ENCODE results near the gene CCDC15.

Gene CCDC15

GRCh38 chr11:125078516-125079140, 124.6 kb downstream of the CCDC15 start:
- Histone ChIP-seq H3K27me3 (ENCODE audit: control insufficient read depth in 5 of 5, insufficient read depth in 4 of 5, low read length in 5 of 5) (peaks cover 3 to 12% (median 5%) of the 10 kb centered on the region in 5 donors), H3K9ac (ENCODE audit: low read length in 5 of 5) (no peak overlapping the region), H3K4me1 (ENCODE audit: control insufficient read depth in 5 of 5, insufficient read depth in 5 of 5, low read length in 5 of 5) (peaks cover 0 to 19% (median 0%) of the 10 kb centered on the region in 5 donors), H3K27ac (ENCODE audit: low read depth, low read length) (no peak overlapping the region), H3K36me3 (ENCODE audit: control insufficient read depth in 5 of 5, insufficient read depth in 5 of 5, low read length in 5 of 5) (peaks cover 0 to 21% (median 5%) of the 10 kb centered on the region in 5 donors), H3K9me3 (ENCODE audit: control insufficient read depth in 5 of 5, low read length in 5 of 5) (no peaks in the 10 kb centered on the region), H3K4me3 (ENCODE audit: low read depth in 1 of 5, low read length in 5 of 5) (no peak overlapping the region)

GRCh38 chr11:125079151-125079877, 125.3 kb downstream of the CCDC15 start:
- Histone ChIP-seq H3K9me3 (ENCODE audit: control insufficient read depth in 5 of 5, low read length in 5 of 5) (no peaks in the 10 kb centered on the region), H3K36me3 (ENCODE audit: control insufficient read depth in 5 of 5, insufficient read depth in 5 of 5, low read length in 5 of 5) (peaks cover 0 to 27% (median 6%) of the 10 kb centered on the region in 5 donors), H3K4me3 (ENCODE audit: low read depth in 1 of 5, low read length in 5 of 5) (no peak overlapping the region), H3K27me3 (ENCODE audit: control insufficient read depth in 5 of 5, insufficient read depth in 4 of 5, low read length in 5 of 5) (peaks cover 4 to 12% (median 7%) of the 10 kb centered on the region in 5 donors), H3K27ac (ENCODE audit: low read depth, low read length) (no peak overlapping the region), H3K9ac (ENCODE audit: low read length in 5 of 5) (no peak overlapping the region), H3K4me1 (ENCODE audit: control insufficient read depth in 5 of 5, insufficient read depth in 5 of 5, low read length in 5 of 5) (peaks cover 0 to 18% (median 0%) of the 10 kb centered on the region in 5 donors)

GRCh38 chr11:125079878-125080530, 126.0 kb downstream of the CCDC15 start:
- Histone ChIP-seq H3K36me3 (ENCODE audit: control insufficient read depth in 5 of 5, insufficient read depth in 5 of 5, low read length in 5 of 5) (peaks cover 0 to 34% (median 6%) of the 10 kb centered on the region in 5 donors), H3K27me3 (ENCODE audit: control insufficient read depth in 5 of 5, insufficient read depth in 4 of 5, low read length in 5 of 5) (peaks cover 5 to 12% (median 7%) of the 10 kb centered on the region in 5 donors)

GRCh38 chr11:125080531-125080911, 126.5 kb downstream of the CCDC15 start:
- H3K9ac ChIP-seq (ENCODE audit: low read length in 5 of 5), result no peak overlapping the region
- H3K27ac ChIP-seq (ENCODE audit: low read depth, low read length), result no peak overlapping the region
- peaks cover 0 to 39% (median 6%) of the 10 kb centered on the region in 5 donors for H3K36me3 ChIP-seq (ENCODE audit: control insufficient read depth in 5 of 5, insufficient read depth in 5 of 5, low read length in 5 of 5)
- no peak overlapping the region for H3K4me3 ChIP-seq (ENCODE audit: low read depth in 1 of 5, low read length in 5 of 5)
- peaks cover 5 to 12% (median 7%) of the 10 kb centered on the region in 5 donors for H3K27me3 ChIP-seq (ENCODE audit: control insufficient read depth in 5 of 5, insufficient read depth in 4 of 5, low read length in 5 of 5)
- no peaks in the 10 kb centered on the region for H3K9me3 ChIP-seq (ENCODE audit: control insufficient read depth in 5 of 5, low read length in 5 of 5)
- peaks cover 0 to 8% (median 0%) of the 10 kb centered on the region in 5 donors for H3K4me1 ChIP-seq (ENCODE audit: control insufficient read depth in 5 of 5, insufficient read depth in 5 of 5, low read length in 5 of 5)

More at GRCh38 chr11:125079878-125080530, 126.0 kb downstream of the CCDC15 start:
- Histone ChIP-seq H3K4me3 (ENCODE audit: low read depth in 1 of 5, low read length in 5 of 5) (no peak overlapping the region), H3K27ac (ENCODE audit: low read depth, low read length) (no peak overlapping the region), H3K4me1 (ENCODE audit: control insufficient read depth in 5 of 5, insufficient read depth in 5 of 5, low read length in 5 of 5) (peaks cover 0 to 13% (median 0%) of the 10 kb centered on the region in 5 donors), H3K9ac (ENCODE audit: low read length in 5 of 5) (no peak overlapping the region), H3K9me3 (ENCODE audit: control insufficient read depth in 5 of 5, low read length in 5 of 5) (no peaks in the 10 kb centered on the region)

DNA sequence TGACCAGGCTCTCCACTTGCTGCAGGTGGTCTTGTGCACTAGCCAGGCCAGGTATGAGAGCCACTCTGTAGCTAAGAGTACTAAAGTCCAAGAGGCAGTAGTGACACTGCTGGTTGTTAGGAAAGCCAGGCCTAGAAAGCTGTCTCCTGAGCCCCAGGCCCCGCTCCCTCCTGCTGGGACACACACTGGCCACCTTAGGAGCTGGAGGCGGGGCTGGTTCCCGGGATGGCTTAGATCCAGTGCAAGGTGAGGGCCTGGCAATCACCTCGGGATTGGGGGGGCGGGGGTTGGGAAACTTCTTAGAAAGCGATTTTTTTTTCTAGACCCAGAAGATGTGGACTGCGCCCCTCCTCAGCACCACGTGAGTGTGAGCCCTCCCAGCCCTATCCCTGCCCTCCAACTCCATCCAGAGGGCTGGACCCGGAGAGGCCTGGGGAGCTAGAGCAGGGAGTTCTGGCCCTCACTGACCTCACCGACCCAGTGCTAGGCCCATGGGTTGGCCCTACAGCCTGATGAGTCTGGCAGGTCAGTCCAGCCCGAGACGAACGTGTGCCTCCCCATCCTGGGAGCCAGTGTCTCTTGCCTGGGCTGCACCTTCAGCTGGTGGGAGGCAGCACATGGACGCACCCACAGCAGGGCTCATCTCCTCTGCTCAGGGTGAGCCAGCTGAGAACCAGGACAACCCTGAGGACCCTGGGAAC, 127.2 kb downstream of the CCDC15 start:
- H3K36me3 ChIP-seq (ENCODE audit: control insufficient read depth in 5 of 5, insufficient read depth in 5 of 5, low read length in 5 of 5), result peaks cover 0 to 40% (median 6%) of the 10 kb centered on the region in 5 donors
- no peak overlapping the region for H3K4me3 ChIP-seq (ENCODE audit: low read depth in 1 of 5, low read length in 5 of 5)
- peaks cover 5 to 12% (median 7%) of the 10 kb centered on the region in 5 donors for H3K27me3 ChIP-seq (ENCODE audit: control insufficient read depth in 5 of 5, insufficient read depth in 4 of 5, low read length in 5 of 5)
- peaks cover 0 to 8% (median 0%) of the 10 kb centered on the region in 5 donors for H3K4me1 ChIP-seq (ENCODE audit: control insufficient read depth in 5 of 5, insufficient read depth in 5 of 5, low read length in 5 of 5)
- H3K9me3 ChIP-seq (ENCODE audit: control insufficient read depth in 5 of 5, low read length in 5 of 5), result no peaks in the 10 kb centered on the region
- no peak overlapping the region for H3K27ac ChIP-seq (ENCODE audit: low read depth, low read length)
- H3K9ac ChIP-seq (ENCODE audit: low read length in 5 of 5), result no peak overlapping the region

DNA sequence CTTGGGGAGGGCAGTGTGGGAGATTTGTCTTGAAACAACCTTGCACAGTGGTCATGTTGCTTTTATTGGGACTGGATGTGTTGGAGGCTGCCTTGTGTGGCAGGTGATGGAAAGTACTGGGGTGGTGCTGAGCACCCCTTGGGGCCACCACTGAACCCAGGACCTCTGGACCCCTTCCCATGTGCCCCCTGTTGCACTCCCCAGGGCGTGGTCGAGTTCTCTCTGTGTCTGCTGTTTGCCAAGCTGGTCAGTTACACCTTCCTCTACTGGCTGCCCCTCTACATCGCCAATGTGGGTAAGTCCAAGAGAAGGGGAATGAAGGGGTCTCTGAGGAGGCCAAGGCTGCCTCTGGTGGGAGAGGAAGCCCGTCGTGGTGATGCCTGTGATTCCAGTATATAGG, 128.0 kb downstream of the CCDC15 start:
- Histone ChIP-seq H3K27ac (ENCODE audit: low read depth, low read length) (no peak overlapping the region), H3K9me3 (ENCODE audit: control insufficient read depth in 5 of 5, low read length in 5 of 5) (no peaks in the 10 kb centered on the region), H3K27me3 (ENCODE audit: control insufficient read depth in 5 of 5, insufficient read depth in 4 of 5, low read length in 5 of 5) (peaks cover 1 to 9% (median 6%) of the 10 kb centered on the region in 5 donors), H3K4me3 (ENCODE audit: low read depth in 1 of 5, low read length in 5 of 5) (no peak overlapping the region), H3K36me3 (ENCODE audit: control insufficient read depth in 5 of 5, insufficient read depth in 5 of 5, low read length in 5 of 5) (peaks cover 0 to 40% (median 6%) of the 10 kb centered on the region in 5 donors), H3K4me1 (ENCODE audit: control insufficient read depth in 5 of 5, insufficient read depth in 5 of 5, low read length in 5 of 5) (peaks cover 0 to 8% (median 0%) of the 10 kb centered on the region in 5 donors), H3K9ac (ENCODE audit: low read length in 5 of 5) (no peak overlapping the region)

- Histone ChIP-seq H3K9ac (ENCODE audit: low read length in 5 of 5) (no peak overlapping the region), H3K27me3 (ENCODE audit: control insufficient read depth in 5 of 5, insufficient read depth in 4 of 5, low read length in 5 of 5) (peaks cover 0 to 9% (median 6%) of the 10 kb centered on the region in 5 donors), H3K27ac (ENCODE audit: low read depth, low read length) (no peak overlapping the region), H3K4me3 (ENCODE audit: low read depth in 1 of 5, low read length in 5 of 5) (no peak overlapping the region), H3K4me1 (ENCODE audit: control insufficient read depth in 5 of 5, insufficient read depth in 5 of 5, low read length in 5 of 5) (peaks cover 0 to 8% (median 0%) of the 10 kb centered on the region in 5 donors), H3K9me3 (ENCODE audit: control insufficient read depth in 5 of 5, low read length in 5 of 5) (no peaks in the 10 kb centered on the region), H3K36me3 (ENCODE audit: control insufficient read depth in 5 of 5, insufficient read depth in 5 of 5, low read length in 5 of 5) (peaks cover 0 to 40% (median 6%) of the 10 kb centered on the region in 5 donors)
Observed at GRCh38 chr11:125082611-125083311, 128.8 kb downstream of the CCDC15 start.

DNA sequence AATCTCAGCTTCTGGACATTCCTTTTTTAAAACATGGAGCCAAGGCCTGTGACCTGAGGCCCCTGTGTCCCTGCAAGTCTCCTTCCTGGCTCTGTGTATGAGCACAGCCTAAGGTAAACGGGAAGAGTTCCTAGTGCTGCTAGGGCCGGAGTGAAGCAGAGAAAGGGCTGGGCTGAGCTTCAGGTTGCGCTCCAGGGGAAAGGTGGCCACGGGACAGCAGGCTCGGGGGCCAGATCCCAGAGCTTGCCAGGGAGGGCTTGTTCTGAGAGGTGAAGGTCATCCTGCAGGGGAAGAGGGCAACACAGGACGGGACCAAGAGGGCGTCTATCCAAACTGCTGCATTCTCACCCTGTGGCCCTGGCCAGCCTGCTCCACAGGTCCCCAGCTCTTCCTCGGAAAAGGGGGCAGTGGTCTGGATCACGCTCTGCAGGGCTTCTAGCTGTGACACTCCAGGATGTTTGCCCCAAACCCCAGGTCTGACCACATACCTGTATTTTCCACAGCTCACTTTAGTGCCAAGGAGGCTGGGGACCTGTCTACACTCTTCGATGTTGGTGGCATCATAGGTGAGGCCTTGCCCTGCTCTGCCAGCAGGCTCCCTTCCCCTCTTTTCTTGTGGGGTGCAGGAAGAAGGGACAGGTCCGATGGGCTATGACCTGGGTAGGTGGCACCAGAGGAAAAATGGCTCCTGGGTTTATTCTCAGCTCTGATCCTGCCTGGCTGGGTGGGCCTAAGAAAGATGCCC, 129.5 kb downstream of the CCDC15 start:
- Histone ChIP-seq H3K9me3 (ENCODE audit: control insufficient read depth in 5 of 5, low read length in 5 of 5) (no peaks in the 10 kb centered on the region), H3K27ac (ENCODE audit: low read depth, low read length) (no peak overlapping the region), H3K4me1 (ENCODE audit: control insufficient read depth in 5 of 5, insufficient read depth in 5 of 5, low read length in 5 of 5) (peaks cover 0 to 8% (median 0%) of the 10 kb centered on the region in 5 donors), H3K27me3 (ENCODE audit: control insufficient read depth in 5 of 5, insufficient read depth in 4 of 5, low read length in 5 of 5) (peaks cover 0 to 9% (median 6%) of the 10 kb centered on the region in 5 donors), H3K4me3 (ENCODE audit: low read depth in 1 of 5, low read length in 5 of 5) (no peak overlapping the region), H3K9ac (ENCODE audit: low read length in 5 of 5) (no peak overlapping the region), H3K36me3 (ENCODE audit: control insufficient read depth in 5 of 5, insufficient read depth in 5 of 5, low read length in 5 of 5) (peaks cover 0 to 40% (median 6%) of the 10 kb centered on the region in 5 donors)

- Histone ChIP-seq H3K9me3 (ENCODE audit: control insufficient read depth in 5 of 5, low read length in 5 of 5) (no peaks in the 10 kb centered on the region), H3K36me3 (ENCODE audit: control insufficient read depth in 5 of 5, insufficient read depth in 5 of 5, low read length in 5 of 5) (peaks cover 0 to 40% (median 6%) of the 10 kb centered on the region in 5 donors), H3K27ac (ENCODE audit: low read depth, low read length) (no peak overlapping the region), H3K9ac (ENCODE audit: low read length in 5 of 5) (no peak overlapping the region), H3K27me3 (ENCODE audit: control insufficient read depth in 5 of 5, insufficient read depth in 4 of 5, low read length in 5 of 5) (peaks cover 0 to 9% (median 6%) of the 10 kb centered on the region in 5 donors), H3K4me3 (ENCODE audit: low read depth in 1 of 5, low read length in 5 of 5) (no peak overlapping the region), H3K4me1 (ENCODE audit: control insufficient read depth in 5 of 5, insufficient read depth in 5 of 5, low read length in 5 of 5) (peaks cover 0 to 8% (median 0%) of the 10 kb centered on the region in 5 donors)
Observed at GRCh38 chr11:125084057-125084416, 130.0 kb downstream of the CCDC15 start.

Data from subcutaneous abdominal adipose tissue (tissue), 5 donors.